ENCODE data around the gene PRODH. TPM values are rescaled to one million over a fixed set of nuclear protein-coding genes. Genes with fewer than 3 reads are reported as not detected.

Gene PRODH
- total and polyA plus RNA-seq, 2 experiments from 2014 or later, result 10.0 to 67.4 TPM

DNA sequence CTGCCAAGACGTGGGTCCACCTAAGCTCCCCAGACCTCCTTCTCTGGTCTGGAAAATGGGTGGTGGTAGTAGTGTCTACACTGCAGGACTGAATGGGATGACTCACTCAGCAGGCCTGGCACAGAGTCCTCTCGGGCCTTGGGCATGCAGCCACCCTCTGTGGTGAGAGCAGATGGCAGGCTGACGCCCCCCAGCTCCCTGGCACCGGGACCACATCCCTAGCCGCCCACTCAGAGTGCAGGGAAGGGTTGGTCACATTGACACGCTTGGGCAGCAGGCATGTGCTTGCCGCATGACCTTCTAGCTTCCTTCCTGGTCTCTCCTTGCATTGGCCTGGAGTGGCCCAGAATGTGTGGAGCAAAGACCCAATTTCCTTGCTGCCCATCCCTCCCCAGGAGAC, 30.7 kb upstream of the PRODH start:
- H2AFZ ChIP-seq, result no peak overlapping the region
- H3K9me3 Mint-ChIP-seq, result no peaks in the 10 kb centered on the region
- no peaks in the 10 kb centered on the region for H3K79me2 ChIP-seq (replicated peaks; ENCODE audit: insufficient read depth)
- H3K4me3 Mint-ChIP-seq, result no peak overlapping the region
- H3K4me3 ChIP-seq, result no peak overlapping the region
- no peak overlapping the region for H3K4me2 ChIP-seq
- no peak overlapping the region for H3K27ac ChIP-seq (ENCODE audit: low read depth)
- H3K27ac Mint-ChIP-seq, result no peak overlapping the region
- H3F3A ChIP-seq (replicated peaks; ENCODE audit: low read depth), result no peaks in the 10 kb centered on the region
- no peak for TF ChIP-seq STAT1 (IDR thresholded peaks at IDR 0.05; ENCODE audit: unreplicated experiment)
- TF ChIP-seq EZH2 (IDR thresholded peaks at IDR 0.05; ENCODE audit: low read depth, unreplicated experiment), result no peak
- TF ChIP-seq, protein P1, sequence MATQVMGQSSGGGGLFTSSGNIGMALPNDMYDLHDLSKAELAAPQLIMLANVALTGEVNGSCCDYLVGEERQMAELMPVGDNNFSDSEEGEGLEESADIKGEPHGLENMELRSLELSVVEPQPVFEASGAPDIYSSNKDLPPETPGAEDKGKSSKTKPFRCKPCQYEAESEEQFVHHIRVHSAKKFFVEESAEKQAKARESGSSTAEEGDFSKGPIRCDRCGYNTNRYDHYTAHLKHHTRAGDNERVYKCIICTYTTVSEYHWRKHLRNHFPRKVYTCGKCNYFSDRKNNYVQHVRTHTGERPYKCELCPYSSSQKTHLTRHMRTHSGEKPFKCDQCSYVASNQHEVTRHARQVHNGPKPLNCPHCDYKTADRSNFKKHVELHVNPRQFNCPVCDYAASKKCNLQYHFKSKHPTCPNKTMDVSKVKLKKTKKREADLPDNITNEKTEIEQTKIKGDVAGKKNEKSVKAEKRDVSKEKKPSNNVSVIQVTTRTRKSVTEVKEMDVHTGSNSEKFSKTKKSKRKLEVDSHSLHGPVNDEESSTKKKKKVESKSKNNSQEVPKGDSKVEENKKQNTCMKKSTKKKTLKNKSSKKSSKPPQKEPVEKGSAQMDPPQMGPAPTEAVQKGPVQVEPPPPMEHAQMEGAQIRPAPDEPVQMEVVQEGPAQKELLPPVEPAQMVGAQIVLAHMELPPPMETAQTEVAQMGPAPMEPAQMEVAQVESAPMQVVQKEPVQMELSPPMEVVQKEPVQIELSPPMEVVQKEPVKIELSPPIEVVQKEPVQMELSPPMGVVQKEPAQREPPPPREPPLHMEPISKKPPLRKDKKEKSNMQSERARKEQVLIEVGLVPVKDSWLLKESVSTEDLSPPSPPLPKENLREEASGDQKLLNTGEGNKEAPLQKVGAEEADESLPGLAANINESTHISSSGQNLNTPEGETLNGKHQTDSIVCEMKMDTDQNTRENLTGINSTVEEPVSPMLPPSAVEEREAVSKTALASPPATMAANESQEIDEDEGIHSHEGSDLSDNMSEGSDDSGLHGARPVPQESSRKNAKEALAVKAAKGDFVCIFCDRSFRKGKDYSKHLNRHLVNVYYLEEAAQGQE (IDR thresholded peaks at IDR 0.05; ENCODE audit: unreplicated experiment), result no peak
- TF ChIP-seq, protein P2, sequence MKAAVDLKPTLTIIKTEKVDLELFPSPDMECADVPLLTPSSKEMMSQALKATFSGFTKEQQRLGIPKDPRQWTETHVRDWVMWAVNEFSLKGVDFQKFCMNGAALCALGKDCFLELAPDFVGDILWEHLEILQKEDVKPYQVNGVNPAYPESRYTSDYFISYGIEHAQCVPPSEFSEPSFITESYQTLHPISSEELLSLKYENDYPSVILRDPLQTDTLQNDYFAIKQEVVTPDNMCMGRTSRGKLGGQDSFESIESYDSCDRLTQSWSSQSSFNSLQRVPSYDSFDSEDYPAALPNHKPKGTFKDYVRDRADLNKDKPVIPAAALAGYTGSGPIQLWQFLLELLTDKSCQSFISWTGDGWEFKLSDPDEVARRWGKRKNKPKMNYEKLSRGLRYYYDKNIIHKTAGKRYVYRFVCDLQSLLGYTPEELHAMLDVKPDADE (IDR thresholded peaks at IDR 0.05), result no peak
- no peak for TF ChIP-seq ZNF331 (CRISPR knock-in tag; IDR thresholded peaks at IDR 0.05; ENCODE audit: low read depth)
- TF ChIP-seq CREB1 (CRISPR knock-in tag; IDR thresholded peaks at IDR 0.05; ENCODE audit: low read depth), result no peak
- TF ChIP-seq JUNB (IDR thresholded peaks at IDR 0.05; ENCODE audit: unreplicated experiment), result no peak
- no peak for TF ChIP-seq NANOG (IDR thresholded peaks at IDR 0.05; ENCODE audit: borderline replicate concordance)
- TF ChIP-seq EZH2phosphoT487 (IDR thresholded peaks at IDR 0.05; ENCODE audit: unreplicated experiment), result no peak
- TF ChIP-seq, protein P3, sequence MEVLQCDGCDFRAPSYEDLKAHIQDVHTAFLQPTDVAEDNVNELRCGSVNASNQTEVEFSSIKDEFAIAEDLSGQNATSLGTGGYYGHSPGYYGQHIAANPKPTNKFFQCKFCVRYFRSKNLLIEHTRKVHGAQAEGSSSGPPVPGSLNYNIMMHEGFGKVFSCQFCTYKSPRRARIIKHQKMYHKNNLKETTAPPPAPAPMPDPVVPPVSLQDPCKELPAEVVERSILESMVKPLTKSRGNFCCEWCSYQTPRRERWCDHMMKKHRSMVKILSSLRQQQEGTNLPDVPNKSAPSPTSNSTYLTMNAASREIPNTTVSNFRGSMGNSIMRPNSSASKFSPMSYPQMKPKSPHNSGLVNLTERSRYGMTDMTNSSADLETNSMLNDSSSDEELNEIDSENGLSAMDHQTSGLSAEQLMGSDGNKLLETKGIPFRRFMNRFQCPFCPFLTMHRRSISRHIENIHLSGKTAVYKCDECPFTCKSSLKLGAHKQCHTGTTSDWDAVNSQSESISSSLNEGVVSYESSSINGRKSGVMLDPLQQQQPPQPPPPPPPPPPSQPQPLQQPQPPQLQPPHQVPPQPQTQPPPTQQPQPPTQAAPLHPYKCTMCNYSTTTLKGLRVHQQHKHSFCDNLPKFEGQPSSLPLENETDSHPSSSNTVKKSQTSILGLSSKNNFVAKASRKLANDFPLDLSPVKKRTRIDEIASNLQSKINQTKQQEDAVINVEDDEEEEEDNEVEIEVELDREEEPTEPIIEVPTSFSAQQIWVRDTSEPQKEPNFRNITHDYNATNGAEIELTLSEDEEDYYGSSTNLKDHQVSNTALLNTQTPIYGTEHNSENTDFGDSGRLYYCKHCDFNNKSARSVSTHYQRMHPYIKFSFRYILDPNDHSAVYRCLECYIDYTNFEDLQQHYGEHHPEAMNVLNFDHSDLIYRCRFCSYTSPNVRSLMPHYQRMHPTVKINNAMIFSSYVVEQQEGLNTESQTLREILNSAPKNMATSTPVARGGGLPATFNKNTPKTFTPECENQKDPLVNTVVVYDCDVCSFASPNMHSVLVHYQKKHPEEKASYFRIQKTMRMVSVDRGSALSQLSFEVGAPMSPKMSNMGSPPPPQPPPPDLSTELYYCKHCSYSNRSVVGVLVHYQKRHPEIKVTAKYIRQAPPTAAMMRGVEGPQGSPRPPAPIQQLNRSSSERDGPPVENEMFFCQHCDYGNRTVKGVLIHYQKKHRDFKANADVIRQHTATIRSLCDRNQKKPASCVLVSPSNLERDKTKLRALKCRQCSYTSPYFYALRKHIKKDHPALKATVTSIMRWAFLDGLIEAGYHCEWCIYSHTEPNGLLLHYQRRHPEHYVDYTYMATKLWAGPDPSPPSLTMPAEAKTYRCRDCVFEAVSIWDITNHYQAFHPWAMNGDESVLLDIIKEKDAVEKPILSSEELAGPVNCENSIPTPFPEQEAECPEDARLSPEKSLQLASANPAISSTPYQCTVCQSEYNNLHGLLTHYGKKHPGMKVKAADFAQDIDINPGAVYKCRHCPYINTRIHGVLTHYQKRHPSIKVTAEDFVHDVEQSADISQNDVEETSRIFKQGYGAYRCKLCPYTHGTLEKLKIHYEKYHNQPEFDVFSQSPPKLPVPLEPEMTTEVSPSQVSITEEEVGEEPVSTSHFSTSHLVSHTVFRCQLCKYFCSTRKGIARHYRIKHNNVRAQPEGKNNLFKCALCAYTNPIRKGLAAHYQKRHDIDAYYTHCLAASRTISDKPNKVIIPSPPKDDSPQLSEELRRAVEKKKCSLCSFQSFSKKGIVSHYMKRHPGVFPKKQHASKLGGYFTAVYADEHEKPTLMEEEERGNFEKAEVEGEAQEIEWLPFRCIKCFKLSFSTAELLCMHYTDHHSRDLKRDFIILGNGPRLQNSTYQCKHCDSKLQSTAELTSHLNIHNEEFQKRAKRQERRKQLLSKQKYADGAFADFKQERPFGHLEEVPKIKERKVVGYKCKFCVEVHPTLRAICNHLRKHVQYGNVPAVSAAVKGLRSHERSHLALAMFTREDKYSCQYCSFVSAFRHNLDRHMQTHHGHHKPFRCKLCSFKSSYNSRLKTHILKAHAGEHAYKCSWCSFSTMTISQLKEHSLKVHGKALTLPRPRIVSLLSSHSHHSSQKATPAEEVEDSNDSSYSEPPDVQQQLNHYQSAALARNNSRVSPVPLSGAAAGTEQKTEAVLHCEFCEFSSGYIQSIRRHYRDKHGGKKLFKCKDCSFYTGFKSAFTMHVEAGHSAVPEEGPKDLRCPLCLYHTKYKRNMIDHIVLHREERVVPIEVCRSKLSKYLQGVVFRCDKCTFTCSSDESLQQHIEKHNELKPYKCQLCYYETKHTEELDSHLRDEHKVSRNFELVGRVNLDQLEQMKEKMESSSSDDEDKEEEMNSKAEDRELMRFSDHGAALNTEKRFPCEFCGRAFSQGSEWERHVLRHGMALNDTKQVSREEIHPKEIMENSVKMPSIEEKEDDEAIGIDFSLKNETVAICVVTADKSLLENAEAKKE (CRISPR knock-in tag; IDR thresholded peaks at IDR 0.05), result no peak
- TF ChIP-seq CTCF (conservative IDR thresholded peaks at IDR 0.05; ENCODE audit: low read depth in 2 of 2), result no peak
- no peak for TF ChIP-seq ZNF114 (CRISPR knock-in tag; IDR thresholded peaks at IDR 0.05)
- no peak for TF ChIP-seq POLR2AphosphoS5 (IDR thresholded peaks at IDR 0.05; ENCODE audit: low read depth)
- no peaks in the 10 kb centered on the region for H3K4me1 ChIP-seq (ENCODE audit: insufficient read depth)
- peaks cover 3% of the 10 kb centered on the region; the same call in 1 of the 3 replicates for H3K4me1 Mint-ChIP-seq
- H3K36me3 ChIP-seq (ENCODE audit: insufficient read depth), result no peaks in the 10 kb centered on the region
- peaks cover 4% of the 10 kb centered on the region for H3K27me3 Mint-ChIP-seq (ENCODE audit: insufficient read depth, low read depth, poor library complexity)
- no peaks in the 10 kb centered on the region for H3K9me2 ChIP-seq (ENCODE audit: insufficient read depth)
- H3K27me3 ChIP-seq (ENCODE audit: insufficient read depth), result no peaks in the 10 kb centered on the region
- H4K20me1 ChIP-seq (replicated peaks; ENCODE audit: insufficient read depth), result no peaks in the 10 kb centered on the region
- DNase-seq (ENCODE audit: low spot score), result no peak
- H3K36me3 Mint-ChIP-seq (ENCODE audit: low read depth), result no peaks in the 10 kb centered on the region
- ATAC-seq, result no peak

Measured in GM23338 (cell line).